WTC11 (cell line): ENCODE measurements around the gene HDAC8. TPM values are rescaled to one million over a fixed set of nuclear protein-coding genes. Genes with fewer than 3 reads are reported as not detected.

ENCODE experiments used
- ATAC-seq: fragments of 200-7000 bp; cut with Tn5 transposase; 2 replicates; pipeline ENCODE4 v1.10.0; 2021; ENCODE audit warnings: mild to moderate bottlenecking, moderate library complexity
- CTCF ChIA-PET: fragments of 300-600 bp; sonication (Branson Sonifier 250); formaldehyde crosslinking; loops from one replicate; lab custom pipeline; 2021; ENCODE audit warnings: antibody characterized with exemption; lab: Charles Lee
- POLR2A ChIA-PET: fragments of 350-600 bp; sonication (Branson Sonifier 250); formaldehyde crosslinking; loops from one replicate; lab custom pipeline; 2021; ENCODE audit warnings: antibody characterized with exemption; lab: Charles Lee
- DNase-seq: peaks from one replicate; pipeline ENCODE4 v3.0.0; 2021; ENCODE audit warnings: low spot score
- H3K27ac Mint-ChIP-seq: 2 replicates; pipeline ENCODE4 v1.8.0; 2021; ENCODE audit warnings: mixed read lengths
- H3K27me3 Mint-ChIP-seq: 2 replicates; pipeline ENCODE4 v1.8.0; 2021; ENCODE audit warnings: low read depth, mild to moderate bottlenecking, moderate library complexity, mixed read lengths
- H3K36me3 Mint-ChIP-seq: 2 replicates; pipeline ENCODE4 v1.8.0; 2021; ENCODE audit warnings: mixed read lengths
- H3K4me1 Mint-ChIP-seq: 2 replicates; pipeline ENCODE4 v1.8.0; 2022; ENCODE audit warnings: mixed read lengths
- H3K4me3 Mint-ChIP-seq: 2 replicates; pipeline ENCODE4 v1.8.0; 2021; ENCODE audit warnings: mild to moderate bottlenecking, moderate library complexity, mixed read lengths
- H3K9me3 Mint-ChIP-seq: 2 replicates; pipeline ENCODE4 v1.8.0; 2021; ENCODE audit warnings: mixed read lengths
- CDX4 ChIP-seq: fragments of 250-450 bp; sonication (Bioruptor Pico); IDR thresholded peaks from 2 replicates; pipeline ENCODE4 v1.9.0; 2021; ENCODE audit warnings: moderate library complexity, mild to moderate bottlenecking, inconsistent platforms, borderline replicate concordance
- CREM ChIP-seq: sonication (generic); formaldehyde crosslinking; IDR thresholded peaks from 2 replicates; pipeline ENCODE4 v1.8.1; 2022; ENCODE audit warnings: mild to moderate bottlenecking, missing genetic modification reagents, moderate library complexity
- ELF4 ChIP-seq: sonication (generic); formaldehyde crosslinking; IDR thresholded peaks from 2 replicates; pipeline ENCODE4 v1.8.1; 2022; ENCODE audit warnings: low read depth, mild to moderate bottlenecking, moderate library complexity, missing genetic modification reagents
- EMX1 ChIP-seq: fragments of 250-450 bp; sonication (Bioruptor Pico); IDR thresholded peaks from 2 replicates; pipeline ENCODE4 v1.8.0; 2021; ENCODE audit warnings: mild to moderate bottlenecking
- GABPB1 ChIP-seq: sonication (generic); formaldehyde crosslinking; IDR thresholded peaks from 2 replicates; pipeline ENCODE4 v1.8.1; 2023; ENCODE audit warnings: mild to moderate bottlenecking, missing genetic modification reagents
- JAZF1 ChIP-seq: fragments of 250-450 bp; sonication (Bioruptor Pico); IDR thresholded peaks from 2 replicates; pipeline ENCODE4 v1.9.0; 2021; ENCODE audit warnings: moderate library complexity, mild to moderate bottlenecking, inconsistent platforms
- MAX ChIP-seq: sonication (generic); formaldehyde crosslinking; IDR thresholded peaks from 2 replicates; pipeline ENCODE4 v1.8.0; 2022; ENCODE audit warnings: mild to moderate bottlenecking, missing genetic modification reagents
- MLX ChIP-seq: sonication (generic); formaldehyde crosslinking; IDR thresholded peaks from 2 replicates; pipeline ENCODE4 v1.8.1; 2023; ENCODE audit warnings: mild to moderate bottlenecking, missing genetic modification reagents, moderate library complexity
- MXD4 ChIP-seq: fragments of 250-450 bp; sonication (Bioruptor Pico); IDR thresholded peaks from 2 replicates; pipeline ENCODE4 v1.8.0; 2021; ENCODE audit warnings: mild to moderate bottlenecking, moderate library complexity, borderline replicate concordance
- NFATC4 ChIP-seq: fragments of 250-450 bp; sonication (Bioruptor Pico); IDR thresholded peaks from 2 replicates; pipeline ENCODE4 v1.9.0; 2021; ENCODE audit warnings: mild to moderate bottlenecking
- PRDM15 ChIP-seq: sonication (generic); formaldehyde crosslinking; IDR thresholded peaks from 2 replicates; pipeline ENCODE4 v1.8.0; 2022; ENCODE audit warnings: missing genetic modification reagents
- PREB ChIP-seq: sonication (generic); formaldehyde crosslinking; IDR thresholded peaks from 2 replicates; pipeline ENCODE4 v1.8.1; 2022; ENCODE audit warnings: mild to moderate bottlenecking, missing genetic modification reagents, moderate library complexity, borderline replicate concordance
- PRRX2 ChIP-seq: fragments of 250-450 bp; sonication (Bioruptor Pico); IDR thresholded peaks from 2 replicates; pipeline ENCODE4 v1.8.0; 2021; ENCODE audit warnings: mild to moderate bottlenecking
- SMAD3 ChIP-seq: sonication (generic); formaldehyde crosslinking; IDR thresholded peaks from 2 replicates; pipeline ENCODE4 v1.8.0; 2022; ENCODE audit warnings: missing genetic modification reagents, mild to moderate bottlenecking, borderline replicate concordance
- SMAD4 ChIP-seq: sonication (generic); formaldehyde crosslinking; IDR thresholded peaks from 2 replicates; pipeline ENCODE4 v1.8.0; 2022; ENCODE audit warnings: mild to moderate bottlenecking, missing genetic modification reagents
- TP53 ChIP-seq: sonication (generic); formaldehyde crosslinking; IDR thresholded peaks from 2 replicates; pipeline ENCODE4 v1.8.1; 2023; ENCODE audit warnings: mild to moderate bottlenecking, missing genetic modification reagents
- USF2 ChIP-seq: sonication (generic); formaldehyde crosslinking; IDR thresholded peaks from 2 replicates; pipeline ENCODE4 v1.8.1; 2023; ENCODE audit warnings: mild to moderate bottlenecking, missing genetic modification reagents, moderate library complexity
- ZSCAN18 ChIP-seq: fragments of 250-450 bp; sonication (Bioruptor Pico); IDR thresholded peaks from 2 replicates; pipeline ENCODE4 v2.1.2; 2022; ENCODE audit warnings: mild to moderate bottlenecking, moderate library complexity
- total RNA-seq: library from RNA; stranded (reverse); gene quantifications from 3 replicates; pipeline ENCODE4 v1.2.3, GENCODE V29; 2021
- TF ChIP-seq, protein P1 (sequence below): fragments of 200-600 bp; IDR thresholded peaks from 2 replicates; pipeline ENCODE4 v1.8.0; 2022; ENCODE audit warnings: antibody characterized with exemption

HDAC8 gene
- total RNA-seq, 1 experiment from 2014 or later = 22.5 TPM

- Mint-ChIP-seq H3K27ac (0 out of 2 replicates have a peak overlapping the region, but pooled peaks have one; percentile 53), H3K36me3 (no peaks in the 10 kb centered on the region), H3K4me3 (no peak overlapping the region), H3K9me3 (no peaks in the 10 kb centered on the region), H3K4me1 (peaks cover 18% of the 10 kb centered on the region), H3K27me3 (no peaks in the 10 kb centered on the region; the same call in 1 of the 2 replicates)
- ATAC-seq (no peak), DNase-seq (no peak)
- TF ChIP-seq PRRX2 (CRISPR knock-in tag) (no peak), MAX (CRISPR knock-in tag) (no peak), CDX4 (CRISPR knock-in tag) (no peak), PREB (CRISPR knock-in tag) (no peak), MXD4 (CRISPR knock-in tag) (no peak), USF2 (CRISPR knock-in tag) (no peak), GABPB1 (CRISPR knock-in tag) (no peak), TP53 (CRISPR knock-in tag) (no peak), SMAD4 (CRISPR knock-in tag) (no peak), EMX1 (CRISPR knock-in tag) (no peak), PRDM15 (CRISPR knock-in tag) (no peak), JAZF1 (CRISPR knock-in tag) (no peak), SMAD3 (CRISPR knock-in tag) (no peak), MLX (CRISPR knock-in tag) (no peak), CREM (CRISPR knock-in tag) (no peak), ELF4 (CRISPR knock-in tag) (no peak), ZSCAN18 (CRISPR knock-in tag) (no peak), NFATC4 (CRISPR knock-in tag) (no peak)
- TF ChIP-seq, protein P1, sequence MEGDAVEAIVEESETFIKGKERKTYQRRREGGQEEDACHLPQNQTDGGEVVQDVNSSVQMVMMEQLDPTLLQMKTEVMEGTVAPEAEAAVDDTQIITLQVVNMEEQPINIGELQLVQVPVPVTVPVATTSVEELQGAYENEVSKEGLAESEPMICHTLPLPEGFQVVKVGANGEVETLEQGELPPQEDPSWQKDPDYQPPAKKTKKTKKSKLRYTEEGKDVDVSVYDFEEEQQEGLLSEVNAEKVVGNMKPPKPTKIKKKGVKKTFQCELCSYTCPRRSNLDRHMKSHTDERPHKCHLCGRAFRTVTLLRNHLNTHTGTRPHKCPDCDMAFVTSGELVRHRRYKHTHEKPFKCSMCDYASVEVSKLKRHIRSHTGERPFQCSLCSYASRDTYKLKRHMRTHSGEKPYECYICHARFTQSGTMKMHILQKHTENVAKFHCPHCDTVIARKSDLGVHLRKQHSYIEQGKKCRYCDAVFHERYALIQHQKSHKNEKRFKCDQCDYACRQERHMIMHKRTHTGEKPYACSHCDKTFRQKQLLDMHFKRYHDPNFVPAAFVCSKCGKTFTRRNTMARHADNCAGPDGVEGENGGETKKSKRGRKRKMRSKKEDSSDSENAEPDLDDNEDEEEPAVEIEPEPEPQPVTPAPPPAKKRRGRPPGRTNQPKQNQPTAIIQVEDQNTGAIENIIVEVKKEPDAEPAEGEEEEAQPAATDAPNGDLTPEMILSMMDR = no peak
- CTCF ChIA-PET = no interaction called here
- POLR2A ChIA-PET = no interaction called here
These were observed 205.8 kb downstream of the HDAC8 start for GRCh38 chrX:72366701-72367454.
